ENCODE data around the gene WDR12. TPM values are rescaled to one million over a fixed set of nuclear protein-coding genes. Genes with fewer than 3 reads are reported as not detected.
"Not testable (repeated sequence)": the region's sequence is repeated elsewhere in the genome, so short reads cannot be mapped to it uniquely, and the experiment has no call there.

The WDR12 gene
- total RNA-seq, 1 experiment from 2014 or later: 112 TPM

- DNase-seq (ENCODE audit: low read depth): no peak
Measured at GRCh38 chr2:202885190-202885589, 26.3 kb downstream of the WDR12 start.

DNA sequence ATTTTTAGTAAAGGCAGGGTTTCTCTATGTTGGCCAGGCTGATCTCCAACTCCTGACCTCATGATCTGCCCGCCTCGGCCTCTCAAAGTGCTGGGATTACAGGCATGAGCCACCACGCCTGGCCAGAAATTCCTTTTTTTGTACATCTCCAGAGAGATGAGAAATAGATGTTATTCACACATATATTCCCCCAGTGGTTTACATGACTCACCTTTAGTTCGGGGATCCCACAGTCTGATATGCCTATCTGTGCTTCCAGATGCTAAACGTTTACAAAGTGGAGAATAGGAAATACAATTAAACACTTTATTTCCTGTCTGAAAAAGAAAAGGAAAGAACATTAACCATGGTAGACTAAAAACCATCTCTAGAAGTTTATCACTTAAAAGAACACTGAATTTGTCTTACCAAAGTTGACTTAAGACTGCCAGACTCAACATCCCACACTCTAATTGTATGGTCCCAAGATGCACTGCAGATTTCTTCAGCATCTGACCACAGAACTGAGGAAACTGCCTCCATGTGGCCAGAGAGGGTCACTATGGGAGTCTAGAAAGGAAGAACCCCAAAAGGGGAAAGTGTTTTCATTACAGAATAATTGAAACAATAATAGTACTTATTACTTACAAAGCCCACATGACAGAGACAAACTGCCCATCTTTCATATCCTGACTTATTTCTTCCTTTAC is 27.3 kb downstream of the WDR12 start:
- no peak for DNase-seq (ENCODE audit: low read depth)

DNA sequence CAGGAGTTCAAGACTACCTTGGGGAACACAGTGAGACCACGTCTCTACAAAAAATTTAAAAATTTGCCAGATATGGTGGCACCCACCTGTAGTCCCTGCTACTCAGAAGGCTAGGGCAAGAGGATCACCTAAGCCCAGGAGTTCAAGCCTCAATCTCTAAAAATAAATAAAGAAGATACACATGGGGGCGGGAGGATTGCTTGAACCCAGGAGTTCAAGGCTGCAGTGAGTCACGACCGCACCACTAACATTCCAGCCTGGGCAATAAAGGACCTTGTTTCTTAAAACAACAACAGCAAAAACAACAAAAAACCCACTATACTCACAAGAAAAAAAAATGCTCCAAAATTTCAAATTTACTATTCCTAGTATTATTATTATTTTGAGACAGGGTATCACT is 29.9 kb downstream of the WDR12 start:
- no peak for DNase-seq (ENCODE audit: low read depth)

DNA sequence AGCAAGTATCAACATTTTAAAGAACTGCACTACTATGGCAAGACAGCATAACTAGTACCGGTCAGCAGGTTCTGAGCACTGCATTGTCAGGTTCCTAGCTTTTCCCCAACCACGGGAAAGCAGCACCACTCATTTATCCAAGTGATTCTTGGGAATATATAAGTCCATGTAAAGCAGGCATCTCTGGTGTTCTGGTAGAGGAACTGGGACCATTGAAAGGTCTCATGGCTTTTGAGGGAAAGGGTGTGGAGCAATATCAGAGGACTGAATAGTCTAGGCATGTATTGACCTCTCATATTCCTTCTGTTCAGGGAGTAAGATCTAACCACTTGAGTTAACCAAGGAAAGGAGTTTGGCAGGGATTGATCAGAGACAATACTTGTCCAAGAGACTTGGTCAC is 33.8 kb downstream of the WDR12 start:
- no peak for DNase-seq (ENCODE audit: low read depth)

- peak; percentile 66 for DNase-seq (ENCODE audit: low read depth)
Measured at GRCh38 chr2:202871300-202872141, 40.0 kb downstream of the WDR12 start, which contains the start of gene ICA1L. Gene ICA1L, minus strand, starts transcription at chr2:202871766. Its CDS starts 42,757 bp downstream, at chr2:202829009.

DNA sequence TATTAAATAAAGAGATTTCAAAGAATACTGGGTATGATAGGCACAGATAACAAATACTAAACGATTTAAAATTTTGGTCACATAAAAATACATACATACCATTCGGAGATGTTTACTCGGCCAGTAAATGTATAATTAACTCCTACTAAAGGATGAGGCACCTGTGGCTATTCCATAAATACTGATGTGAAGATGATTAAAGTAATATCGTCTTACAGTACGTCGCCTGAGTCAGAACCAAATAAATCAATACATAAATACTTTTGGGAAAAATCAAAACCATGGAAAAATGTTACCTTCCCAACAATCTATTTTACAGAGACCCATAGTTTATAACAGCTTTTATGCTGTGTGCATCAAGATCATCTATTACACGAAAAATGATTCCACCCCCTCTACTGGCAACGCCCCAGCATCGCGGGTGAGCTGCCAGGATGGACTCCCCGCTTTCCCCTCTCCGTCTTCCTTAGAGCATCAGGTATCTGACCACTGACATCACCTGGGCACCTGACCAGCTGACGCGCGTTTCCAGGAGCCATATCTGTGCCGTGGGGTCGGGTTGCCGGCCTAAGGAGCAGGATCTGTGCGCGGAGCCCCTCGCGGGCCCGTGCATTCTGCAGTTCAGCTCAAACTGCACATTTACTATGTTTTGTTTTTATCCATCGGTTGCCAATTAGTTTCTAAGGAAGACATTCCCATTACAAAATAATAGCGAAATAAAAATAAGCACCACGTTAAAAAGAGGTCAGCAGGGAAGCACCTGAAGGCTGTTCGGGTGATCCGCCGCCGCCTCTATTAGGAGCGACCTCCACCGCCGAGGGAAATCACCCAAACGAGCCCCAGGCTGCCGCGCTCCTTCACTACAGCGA is 40.8 kb downstream of the WDR12 start:
- peak; percentile 66 for DNase-seq (ENCODE audit: low read depth)

DNA sequence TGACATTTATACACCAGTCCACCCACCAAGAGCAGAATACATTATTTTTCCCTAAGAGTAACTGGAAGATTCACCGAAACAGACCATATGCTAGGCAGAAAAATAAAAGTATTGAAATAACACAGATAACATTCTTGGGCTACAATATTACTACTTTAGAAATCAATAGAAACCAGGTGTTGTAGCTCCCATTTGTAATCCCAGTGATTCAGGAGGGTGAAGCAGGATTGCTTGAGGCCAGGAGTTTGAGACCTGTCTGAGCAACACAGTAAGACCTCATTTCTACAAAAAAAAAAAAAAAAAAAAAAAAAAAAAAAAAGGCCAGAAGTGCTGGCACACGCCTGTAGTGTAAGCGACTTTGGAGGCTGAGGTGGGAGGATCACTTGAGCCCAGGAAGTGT is 49.5 kb downstream of the WDR12 start:
- DNase-seq (ENCODE audit: low read depth): no peak

- DNase-seq (ENCODE audit: low read depth): no peak
Measured at GRCh38 chr2:202858601-202859000, 52.9 kb downstream of the WDR12 start.

GRCh38 chr2:202849343-202849742 is 62.1 kb downstream of the WDR12 start:
- DNase-seq (ENCODE audit: low read depth): not testable (repeated sequence)

DNA sequence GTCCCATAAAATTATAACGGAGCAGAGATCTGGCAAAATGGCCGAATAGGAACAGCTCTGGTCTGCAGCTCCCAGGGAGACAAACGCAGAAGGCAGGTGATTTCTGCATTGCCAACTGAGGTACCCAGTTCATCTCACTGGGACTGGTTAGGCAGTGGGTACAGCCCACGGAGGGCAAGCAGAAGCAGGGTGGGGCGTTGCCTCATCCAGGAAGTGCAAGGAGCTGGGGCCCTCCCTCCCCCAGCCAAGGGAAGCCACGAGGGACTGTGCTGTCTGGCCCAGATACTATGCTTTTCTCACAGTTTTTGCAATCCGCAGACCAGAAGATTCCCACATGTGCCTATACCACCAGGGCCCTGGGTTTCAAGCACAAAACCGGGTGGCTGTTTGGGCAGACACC is 62.7 kb downstream of the WDR12 start:
- peak; percentile 17 for DNase-seq (ENCODE audit: low read depth)

- DNase-seq (ENCODE audit: low read depth): no peak
Measured at GRCh38 chr2:202847693-202848524, 63.6 kb downstream of the WDR12 start.

- no peak for DNase-seq (ENCODE audit: low read depth)
Measured at GRCh38 chr2:202844656-202845055, 66.8 kb downstream of the WDR12 start.

- DNase-seq (ENCODE audit: low read depth): no peak
Measured at GRCh38 chr2:202842690-202843089, 68.8 kb downstream of the WDR12 start.

DNA sequence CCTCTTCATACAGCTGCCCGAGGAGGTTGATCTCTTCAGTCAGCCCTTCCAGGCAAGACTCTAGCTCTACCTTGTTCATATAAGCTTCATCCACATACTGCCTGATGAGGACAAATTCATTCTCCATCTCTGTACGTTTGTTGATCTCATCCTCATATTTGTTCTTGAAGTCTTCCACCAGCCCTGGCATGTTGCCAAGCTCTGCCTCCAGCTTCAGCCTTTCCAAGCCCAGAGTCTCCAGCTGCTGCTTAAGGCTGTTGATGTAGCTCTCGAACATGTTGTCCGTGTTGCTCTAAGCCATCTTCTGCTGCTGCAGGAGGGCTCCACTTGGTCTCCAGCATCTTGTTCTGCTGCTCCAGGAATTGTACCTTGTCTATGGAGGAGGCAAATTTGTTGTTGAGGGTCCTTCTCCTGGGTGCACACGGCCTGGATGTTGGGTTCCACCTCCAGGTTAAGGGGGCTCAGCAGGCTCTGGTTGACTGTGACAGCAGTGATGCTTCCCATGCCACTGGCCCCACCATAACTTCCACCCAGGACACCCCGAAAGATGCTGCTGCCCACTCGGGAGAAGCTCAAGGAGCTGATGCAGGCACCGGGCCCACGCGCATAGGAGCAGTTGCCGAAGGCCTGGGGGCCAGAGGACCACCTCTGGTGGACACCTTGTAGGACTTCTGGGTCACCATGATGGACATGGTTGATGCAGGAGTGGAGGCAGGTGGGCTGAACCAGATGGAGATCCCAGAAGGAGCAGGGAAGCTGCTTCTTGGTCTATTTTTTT is 70.2 kb downstream of the WDR12 start:
- DNase-seq (ENCODE audit: low read depth): no peak

GRCh38 chr2:202831242-202832220 is 79.9 kb downstream of the WDR12 start:
- peak; percentile 76 for DNase-seq (ENCODE audit: low read depth)

DNA sequence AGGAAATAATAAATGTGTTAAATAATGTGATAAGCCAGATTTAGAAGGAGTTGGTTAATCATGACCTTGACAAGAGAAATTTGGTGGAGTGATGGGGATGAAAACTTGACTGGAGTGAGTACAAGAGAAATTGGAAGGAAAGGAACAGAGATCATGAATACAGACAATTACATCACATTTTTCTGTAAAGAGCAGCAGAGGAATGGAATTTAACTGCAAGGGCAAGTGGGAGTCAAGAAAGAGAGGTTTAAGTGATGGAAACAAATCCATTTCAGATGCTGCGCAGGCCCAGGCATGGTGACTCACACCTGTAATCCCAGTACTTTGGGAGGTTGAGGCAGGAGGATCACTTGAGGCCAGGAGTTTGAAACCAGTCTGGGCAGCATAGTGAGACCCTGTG is 86.6 kb downstream of the WDR12 start:
- DNase-seq (ENCODE audit: low read depth): no peak
